OCI-LY7 (cell line): Measurements from ENCODE around the gene CMIP. TPM values are rescaled to one million over a fixed set of nuclear protein-coding genes. Genes with fewer than 3 reads are reported as not detected.

Source experiments
- BruUV-seq: library from RNA; stranded (reverse); fragments of 400-500 nt; replicated peaks from 2 replicates; lab custom pipeline; 2021; lab: Mats Ljungman, UMichigan
- CTCF ChIA-PET: fragments of 300-600 bp; sonication (Branson Sonifier 250); formaldehyde crosslinking; loops from one replicate; lab custom pipeline; 2022; ENCODE audit warnings: antibody characterized with exemption; ENCODE audit not compliant: unreplicated experiment; lab: Charles Lee
- POLR2A ChIA-PET: fragments of 300-600 bp; sonication (Branson Sonifier 250); formaldehyde crosslinking; loops from one replicate; lab custom pipeline; 2022; ENCODE audit warnings: antibody characterized with exemption; lab: Charles Lee
- DNase-seq: peaks from one replicate; pipeline ENCODE4 v3.0.0-alpha.2; 2015; ENCODE audit warnings: low spot score
- H2AFZ ChIP-seq: fragments of 200-600 bp; sonication (generic), shearing (Covaris generic); 2 replicates; pipeline ENCODE4 v1.6.1; 2014; ENCODE audit warnings: mild to moderate bottlenecking, antibody characterized with exemption, low read length, moderate library complexity
- H3K27ac ChIP-seq: fragments of 200-600 bp; sonication (generic); 2 replicates; pipeline ENCODE4 v1.5.1; 2014; ENCODE audit warnings: mixed run types, low read depth, mild to moderate bottlenecking, moderate library complexity, low read length, inconsistent platforms; ENCODE audit not compliant: poor library complexity, severe bottlenecking
- H3K36me3 ChIP-seq: fragments of 200-600 bp; sonication (generic); 2 replicates; pipeline ENCODE4 v1.6.1; 2014; ENCODE audit warnings: mild to moderate bottlenecking, antibody characterized with exemption, low read length, moderate library complexity, mixed read lengths; ENCODE audit not compliant: insufficient read depth
- H3K4me1 ChIP-seq: fragments of 200-600 bp; sonication (generic); 2 replicates; pipeline ENCODE4 v1.5.1; 2014; ENCODE audit warnings: mild to moderate bottlenecking, low read length; ENCODE audit not compliant: insufficient read depth, poor library complexity, severe bottlenecking
- H3K4me2 ChIP-seq: fragments of 200-600 bp; sonication (generic); 2 replicates; pipeline ENCODE4 v1.6.1; 2014; ENCODE audit warnings: mild to moderate bottlenecking, low read length
- H3K4me3 ChIP-seq: fragments of 200-600 bp; sonication (generic); 2 replicates; pipeline ENCODE4 v1.5.1; 2014; ENCODE audit warnings: mild to moderate bottlenecking, low read depth, low read length; ENCODE audit not compliant: poor library complexity, severe bottlenecking
- H3K79me2 ChIP-seq: fragments of 200-600 bp; sonication (generic); 2 replicates; pipeline ENCODE4 v1.6.1; 2016; ENCODE audit warnings: low read depth, mild to moderate bottlenecking, low read length, moderate library complexity, mixed read lengths; ENCODE audit not compliant: insufficient read depth
- H3K9me2 ChIP-seq: fragments of 200-600 bp; sonication (generic); 2 replicates; pipeline ENCODE4 v1.6.1; 2016; ENCODE audit warnings: mild to moderate bottlenecking, low read length, mixed read lengths; ENCODE audit not compliant: insufficient read depth
- H3K9me3 ChIP-seq: fragments of 200-600 bp; sonication (generic); 2 replicates; pipeline ENCODE4 v1.6.1; 2014; ENCODE audit warnings: mild to moderate bottlenecking, mixed run types, low read length, mixed read lengths
- H4K20me1 ChIP-seq: fragments of 200-600 bp; sonication (generic); 2 replicates; pipeline ENCODE4 v1.6.1; 2014; ENCODE audit warnings: mild to moderate bottlenecking, antibody characterized with exemption, low read length, moderate library complexity, mixed read lengths; ENCODE audit not compliant: insufficient read depth
- EZH2phosphoT487 ChIP-seq: fragments of 200-600 bp; sonication (generic); IDR thresholded peaks from 2 replicates; pipeline ENCODE4 v1.6.1; 2018; ENCODE audit warnings: low read depth, borderline replicate concordance, mild to moderate bottlenecking, mixed run types, antibody characterized with exemption, low read length, moderate library complexity, mixed read lengths
- intact Hi-C: fragments of 100-400 bp; cut with micrococcal nuclease; formaldehyde crosslinking; loops from one replicate; pipeline ENCODE4 v1.10.0; 2022; ENCODE audit not compliant: unreplicated experiment
- total RNA-seq, 2 experiments: library from RNA; depleted of rRNA in 1 of 2; stranded (reverse); fragments of >200 nt in 1 of 2; shearing (Covaris generic) in 1 of 2; gene quantifications; 2 replicates each; pipeline ENCODE4 v1.2.3, GENCODE V29; 2014 to 2022
- TF ChIP-seq, protein P1 (sequence below): fragments of 200-600 bp; sonication (generic); conservative IDR thresholded peaks from 2 replicates; pipeline ENCODE4 v1.5.1; 2014; ENCODE audit warnings: mild to moderate bottlenecking, antibody characterized with exemption, low read length, moderate library complexity, mixed read lengths

CMIP gene
- total RNA-seq, 2 experiments from 2014 or later, result 15.4 to 70.3 TPM

DNA sequence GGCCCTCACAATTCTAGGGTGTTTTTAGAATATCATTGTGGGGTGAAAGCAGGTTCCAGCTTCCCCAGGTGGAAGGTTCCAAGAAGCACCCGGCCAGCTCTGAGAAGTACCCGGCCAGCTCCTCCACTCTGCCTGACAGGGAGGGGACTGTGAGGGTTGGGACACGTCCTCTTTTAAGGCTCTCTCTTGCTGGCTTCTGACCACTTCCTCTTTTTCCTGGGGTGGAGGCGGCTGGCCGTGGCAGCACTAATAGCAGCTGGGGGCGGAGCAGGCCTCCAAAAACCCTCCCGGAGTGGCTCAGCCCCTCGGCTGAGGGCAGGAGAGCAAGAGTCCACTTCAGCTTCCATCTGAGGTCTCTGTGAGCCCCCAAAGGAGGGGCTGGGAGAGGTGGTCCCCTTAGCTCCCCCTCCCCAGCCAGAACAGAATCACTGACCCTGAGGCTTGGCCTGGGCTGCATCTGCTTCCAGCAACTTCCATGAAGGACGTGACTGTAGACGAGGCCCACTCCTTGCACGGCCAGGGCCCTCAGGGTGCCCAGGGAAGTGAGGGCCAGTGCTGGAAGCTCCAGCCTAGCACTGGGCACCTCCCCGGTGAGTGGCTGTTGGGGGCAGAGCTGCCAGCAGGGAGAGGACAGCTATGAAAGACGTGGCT lies 307.7 kb downstream of the CMIP start:
- Histone ChIP-seq H3K4me3 (peak overlapping the region; percentile 43), H2AFZ (peak overlapping the region; percentile 46), H3K79me2 (peaks cover 46% of the 10 kb centered on the region; the same call in 1 of the 2 replicates), H3K4me1 (peaks cover 63% of the 10 kb centered on the region), H3K9me2 (no peaks in the 10 kb centered on the region), H3K27ac (peak overlapping the region; percentile 66), H4K20me1 (no peaks in the 10 kb centered on the region), H3K36me3 (peaks cover 20% of the 10 kb centered on the region), H3K9me3 (no peaks in the 10 kb centered on the region), H3K4me2 (peak overlapping the region; percentile 72)
- ChIA-PET CTCF (interaction anchor here (0.6 to 1.9 kb wide), 6 partner anchors 18 to 65 kb away, joined by 3 to 4 read pairs (median 3); no protein-coding TSS in a partner anchor), POLR2A (interaction anchor here (0.6 to 4.5 kb wide), 23 partner anchors 8 to 434 kb away, joined by 3 to 37 read pairs (median 4); partner anchors contain the start of gene PLCG2)
- intact Hi-C loops, result loop anchor here (2.0 kb wide), 1 partner anchor 22 kb away; no protein-coding TSS in a partner anchor
- TF ChIP-seq, protein P1, sequence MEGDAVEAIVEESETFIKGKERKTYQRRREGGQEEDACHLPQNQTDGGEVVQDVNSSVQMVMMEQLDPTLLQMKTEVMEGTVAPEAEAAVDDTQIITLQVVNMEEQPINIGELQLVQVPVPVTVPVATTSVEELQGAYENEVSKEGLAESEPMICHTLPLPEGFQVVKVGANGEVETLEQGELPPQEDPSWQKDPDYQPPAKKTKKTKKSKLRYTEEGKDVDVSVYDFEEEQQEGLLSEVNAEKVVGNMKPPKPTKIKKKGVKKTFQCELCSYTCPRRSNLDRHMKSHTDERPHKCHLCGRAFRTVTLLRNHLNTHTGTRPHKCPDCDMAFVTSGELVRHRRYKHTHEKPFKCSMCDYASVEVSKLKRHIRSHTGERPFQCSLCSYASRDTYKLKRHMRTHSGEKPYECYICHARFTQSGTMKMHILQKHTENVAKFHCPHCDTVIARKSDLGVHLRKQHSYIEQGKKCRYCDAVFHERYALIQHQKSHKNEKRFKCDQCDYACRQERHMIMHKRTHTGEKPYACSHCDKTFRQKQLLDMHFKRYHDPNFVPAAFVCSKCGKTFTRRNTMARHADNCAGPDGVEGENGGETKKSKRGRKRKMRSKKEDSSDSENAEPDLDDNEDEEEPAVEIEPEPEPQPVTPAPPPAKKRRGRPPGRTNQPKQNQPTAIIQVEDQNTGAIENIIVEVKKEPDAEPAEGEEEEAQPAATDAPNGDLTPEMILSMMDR, result no peak
- no peak for TF ChIP-seq EZH2phosphoT487
- no TSS peak for BruUV-seq
- DNase-seq, result peak; percentile 89

DNA sequence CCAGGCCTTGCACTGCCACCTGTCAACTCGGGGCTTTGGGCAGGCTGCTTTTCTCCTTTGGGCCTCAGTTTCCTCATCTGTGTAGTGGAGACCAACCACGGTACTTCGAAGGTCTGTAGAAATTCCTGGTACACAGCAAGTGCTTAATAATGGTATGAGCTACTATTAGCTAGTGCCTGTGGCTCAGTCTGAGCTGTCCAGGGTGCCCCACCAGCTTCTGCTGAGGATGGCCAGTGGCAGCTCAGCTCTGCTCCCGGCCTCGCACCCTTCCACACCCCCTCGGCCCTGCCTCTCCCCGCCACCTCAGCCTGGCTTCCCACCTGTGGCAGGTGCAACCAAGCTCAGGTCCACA lies 308.2 kb downstream of the CMIP start:
- Histone ChIP-seq H3K36me3 (peaks cover 25% of the 10 kb centered on the region), H3K79me2 (peaks cover 40% of the 10 kb centered on the region; the same call in 1 of the 2 replicates), H3K27ac (peak overlapping the region; percentile 66), H3K9me2 (no peaks in the 10 kb centered on the region), H3K9me3 (no peaks in the 10 kb centered on the region), H3K4me1 (peaks cover 58% of the 10 kb centered on the region), H3K4me2 (peak overlapping the region; percentile 72), H2AFZ (peak overlapping the region; percentile 46; the same call in 1 of the 2 replicates), H3K4me3 (peak overlapping the region; percentile 43), H4K20me1 (no peaks in the 10 kb centered on the region)
- intact Hi-C loops, result loop anchor here (2.0 kb wide), 1 partner anchor 22 kb away; no protein-coding TSS in a partner anchor
- ChIA-PET POLR2A (interaction anchor here (0.6 to 4.5 kb wide), 19 partner anchors 8 to 433 kb away, joined by 3 to 37 read pairs (median 4); partner anchors contain the start of gene PLCG2), CTCF (interaction anchor here (0.6 to 1.9 kb wide), 6 partner anchors 18 to 65 kb away, joined by 3 to 4 read pairs (median 3); no protein-coding TSS in a partner anchor)
- no TSS peak for BruUV-seq
- DNase-seq, result no peak
- TF ChIP-seq EZH2phosphoT487, result no peak
- TF ChIP-seq, protein P1, result no peak

DNA sequence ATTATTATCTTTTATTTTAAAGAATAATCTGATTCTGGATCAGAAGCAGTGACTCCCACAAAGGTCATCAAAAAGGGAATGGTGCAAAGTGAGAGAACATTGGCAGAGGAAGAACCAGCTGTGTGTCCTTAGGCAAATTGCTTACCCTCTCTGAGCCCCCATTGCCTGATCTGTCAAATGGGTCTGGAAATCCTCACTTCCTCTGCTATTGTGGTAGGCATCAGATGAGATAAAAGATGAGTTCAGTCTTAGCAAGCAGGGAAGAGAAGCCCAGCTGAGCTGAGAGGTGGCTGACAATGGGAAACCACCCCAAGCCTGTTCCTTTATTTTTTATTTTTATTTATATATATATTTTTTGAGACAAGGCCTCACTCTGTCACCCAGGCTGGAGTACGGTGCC lies 310.2 kb downstream of the CMIP start:
- Histone ChIP-seq H3K4me1 (peaks cover 38% of the 10 kb centered on the region), H3K36me3 (peaks cover 37% of the 10 kb centered on the region), H3K4me3 (no peak overlapping the region), H3K9me2 (no peaks in the 10 kb centered on the region), H3K9me3 (no peaks in the 10 kb centered on the region), H3K27ac (no peak overlapping the region), H3K4me2 (no peak overlapping the region), H4K20me1 (no peaks in the 10 kb centered on the region), H2AFZ (no peak overlapping the region), H3K79me2 (peaks cover 22% of the 10 kb centered on the region; the same call in 1 of the 2 replicates)
- no peak for DNase-seq
- ChIA-PET POLR2A (interaction anchor here (1.4 kb wide), 1 partner anchor 19 kb away, joined by 9 read pairs; no protein-coding TSS in a partner anchor), CTCF (no interaction called here)
- no TSS peak for BruUV-seq
- TF ChIP-seq, protein P1, result no peak
- TF ChIP-seq EZH2phosphoT487, result no peak
- intact Hi-C loops, result no loop called here
